HG03378 (cell line): ENCODE results near the gene SPI1.

Experiments used
- ATAC-seq: cut with Tn5 transposase; IDR thresholded peaks from one replicate; pipeline ENCODE4 v1.9.1; 2021; ENCODE audit warnings: mild to moderate bottlenecking, moderate library complexity; ENCODE audit not compliant: unreplicated experiment

The SPI1 gene

GRCh38 chr11:47360341-47360740 is 18.0 kb downstream of the SPI1 start:
- ATAC-seq: no peak

GRCh38 chr11:47359586-47359985 is 18.8 kb downstream of the SPI1 start:
- no peak for ATAC-seq

DNA sequence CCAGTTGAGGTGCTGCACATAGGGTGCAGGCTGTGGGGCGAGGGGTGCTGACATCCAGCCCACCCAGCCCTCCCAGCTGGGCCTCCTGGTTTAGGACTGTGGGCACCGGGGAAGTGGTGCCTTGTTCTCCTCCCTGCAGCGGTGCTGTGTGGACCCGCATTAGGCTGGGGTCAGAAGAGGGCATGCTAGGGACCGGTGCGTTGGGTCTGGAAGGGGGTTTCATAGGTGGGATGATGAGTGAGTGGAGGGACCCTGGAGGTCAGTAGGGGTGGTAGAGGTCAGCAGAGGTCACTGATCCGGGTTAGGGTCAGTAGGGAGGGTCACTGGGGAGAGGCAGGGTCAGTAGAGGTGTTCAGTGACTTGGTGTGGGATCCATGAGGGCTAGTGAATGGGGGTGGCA is 19.2 kb downstream of the SPI1 start:
- ATAC-seq: no peak

DNA sequence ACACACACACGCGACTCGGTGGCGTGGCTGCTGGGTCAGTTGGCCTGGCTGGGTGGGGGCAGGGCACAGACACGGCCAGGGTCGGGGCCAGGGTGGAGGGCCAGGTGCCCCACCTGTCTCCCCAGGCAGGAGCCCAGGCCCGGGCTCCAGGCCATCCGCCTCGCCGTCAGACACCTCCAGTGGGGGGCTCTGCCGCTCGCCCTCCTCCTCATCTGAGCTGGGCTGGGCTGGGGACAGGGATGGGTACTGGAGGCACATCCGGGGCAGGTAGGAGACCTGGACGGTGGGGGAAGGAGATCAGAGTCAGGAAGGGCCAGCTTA is 19.7 kb downstream of the SPI1 start:
- ATAC-seq: no peak

DNA sequence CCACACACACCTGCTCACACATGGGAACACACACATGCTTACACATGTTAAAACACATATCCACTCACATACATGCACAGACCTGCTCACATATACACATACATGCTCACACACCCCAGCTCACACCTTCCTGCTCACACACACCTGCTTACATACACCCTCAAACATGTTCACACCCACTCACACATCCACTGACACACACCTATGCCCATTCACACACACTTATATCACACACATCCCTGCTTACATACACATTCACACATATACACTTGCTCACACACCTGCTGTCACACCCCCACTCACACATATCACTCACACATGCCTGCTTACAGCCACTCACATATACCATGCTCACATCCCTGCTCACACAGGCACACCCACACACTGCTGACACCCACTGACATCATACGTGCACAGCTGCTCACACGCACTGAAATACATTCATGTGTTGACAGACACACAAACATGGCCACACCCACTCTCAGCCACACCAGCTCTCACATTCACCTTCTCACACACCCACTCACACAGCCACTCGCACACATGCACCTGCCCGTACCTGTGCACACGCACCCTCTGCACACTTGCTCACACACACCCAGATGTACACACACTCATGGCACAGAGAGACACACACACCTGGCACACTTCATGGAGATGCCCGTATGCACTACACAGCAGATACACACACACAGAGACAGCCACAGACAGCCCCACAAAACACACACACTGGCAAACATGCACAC is 20.2 kb downstream of the SPI1 start:
- ATAC-seq: no peak

DNA sequence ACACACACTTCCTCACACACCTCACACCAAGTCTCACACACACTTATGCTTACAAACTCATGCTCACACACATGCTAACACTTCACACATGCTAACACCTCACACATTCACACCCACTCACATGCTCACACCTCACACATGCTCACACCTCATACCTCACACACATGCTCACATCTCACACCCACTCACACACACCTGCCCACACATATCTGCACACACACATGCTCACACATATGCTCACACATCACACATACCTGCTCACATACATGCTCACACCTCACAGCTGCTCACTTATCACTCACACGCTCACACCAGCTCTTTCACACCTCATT is 21.4 kb downstream of the SPI1 start:
- ATAC-seq: no peak

GRCh38 chr11:47356129-47356997 is 22.0 kb downstream of the SPI1 start:
- ATAC-seq: no peak

DNA sequence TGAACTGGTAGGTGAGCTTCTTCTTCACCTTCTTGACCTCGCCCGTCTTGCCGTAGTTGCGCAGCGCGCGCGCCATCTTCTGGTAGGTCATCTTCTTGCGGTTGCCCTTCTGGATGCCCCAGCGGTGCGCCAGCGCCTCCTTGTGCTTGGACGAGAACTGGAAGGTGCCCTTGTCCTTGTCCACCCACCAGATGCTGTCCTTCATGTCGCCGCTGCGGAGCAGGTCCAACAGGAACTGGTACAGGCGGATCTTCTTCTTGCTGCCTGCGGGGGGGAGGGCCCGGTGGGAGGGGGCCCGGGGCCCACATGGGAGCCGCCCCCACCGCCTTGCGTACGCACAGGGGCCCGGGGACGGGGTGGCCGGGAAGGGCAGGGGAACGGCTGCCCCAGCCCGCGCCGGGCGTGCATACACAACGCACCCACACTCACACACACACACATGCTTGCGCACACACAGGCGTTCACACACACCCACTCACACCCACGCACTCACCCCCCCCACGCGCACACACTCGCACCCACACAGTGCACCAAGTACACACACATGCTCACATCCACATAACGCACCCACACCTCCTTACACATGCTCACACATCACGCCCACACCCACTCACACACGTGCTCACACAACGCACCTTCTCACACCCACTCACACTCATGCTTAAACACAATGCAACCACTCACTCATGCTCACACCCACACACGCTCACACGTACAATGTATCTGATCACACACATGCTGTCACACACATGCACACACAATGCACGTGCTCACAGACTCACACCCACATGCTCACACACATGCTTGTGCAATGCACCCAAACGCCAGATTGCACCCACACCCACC is 22.8 kb downstream of the SPI1 start:
- no peak for ATAC-seq

- no peak for ATAC-seq
Measured at GRCh38 chr11:47354913-47355282, 23.4 kb downstream of the SPI1 start.

GRCh38 chr11:47353978-47354774 is 24.2 kb downstream of the SPI1 start:
- ATAC-seq: no peak

- no peak for ATAC-seq
Measured at GRCh38 chr11:47352556-47352955, 25.8 kb downstream of the SPI1 start, which contains the start of gene MYBPC3. Gene MYBPC3, minus strand, starts transcription at chr11:47352702. Its CDS starts 55 bp downstream, at chr11:47352647.

- ATAC-seq: no peak
Measured at GRCh38 chr11:47351156-47352126, 26.9 kb downstream of the SPI1 start.

GRCh38 chr11:47350315-47350714 is 28.0 kb downstream of the SPI1 start:
- ATAC-seq: no peak

- ATAC-seq: no peak
Measured at GRCh38 chr11:47349521-47350095, 28.7 kb downstream of the SPI1 start.

DNA sequence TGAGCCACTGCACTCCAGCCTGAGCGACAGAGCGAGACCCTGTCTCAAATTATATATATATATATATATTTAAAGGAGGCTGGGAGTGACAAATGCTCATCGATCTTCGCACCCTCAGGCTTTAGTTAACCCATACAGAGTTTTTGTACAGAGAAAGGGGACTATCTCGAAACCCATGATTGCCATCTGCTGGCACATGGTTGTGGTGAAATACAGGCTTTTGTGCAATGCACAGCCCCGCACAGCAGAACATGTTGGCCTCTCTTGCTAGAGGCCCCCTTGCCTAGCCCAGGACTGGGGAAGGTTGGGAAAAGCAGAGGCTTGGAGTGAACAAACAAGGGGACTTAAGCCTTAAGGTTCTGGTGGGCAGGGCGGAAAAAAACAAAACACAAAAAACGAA is 29.5 kb downstream of the SPI1 start:
- ATAC-seq: no peak

DNA sequence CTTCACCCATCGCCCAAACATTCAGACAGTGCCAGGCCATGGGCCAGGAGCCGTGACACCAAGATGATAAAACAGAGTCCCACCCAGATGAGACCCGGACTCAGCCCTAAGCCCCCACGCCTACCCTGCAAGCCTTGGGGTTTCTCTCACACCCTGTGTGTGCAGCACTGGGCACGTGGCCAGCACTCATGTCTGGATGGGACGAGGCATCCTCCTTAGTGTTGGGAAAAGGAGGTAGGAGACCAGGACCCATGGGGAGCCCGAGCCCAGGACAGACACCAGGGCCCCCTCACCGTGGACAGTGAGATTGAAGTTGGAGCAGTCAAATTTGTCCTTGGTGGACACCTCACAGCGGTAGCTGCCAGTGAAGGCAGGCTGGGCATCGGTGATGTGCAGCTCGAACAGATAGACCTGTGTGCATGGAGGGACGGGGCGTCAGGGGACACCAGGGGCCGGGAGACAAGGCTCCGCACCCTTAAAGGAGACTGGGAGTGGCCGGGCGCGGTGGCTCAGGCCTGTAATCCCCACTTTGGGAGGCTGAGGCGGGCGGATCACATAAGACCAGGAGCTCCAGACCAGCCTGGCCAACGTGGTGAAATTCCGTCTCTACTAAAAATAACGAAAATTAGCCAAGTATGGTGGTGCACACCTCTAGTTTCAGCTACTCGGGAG is 30.1 kb downstream of the SPI1 start:
- no peak for ATAC-seq

DNA sequence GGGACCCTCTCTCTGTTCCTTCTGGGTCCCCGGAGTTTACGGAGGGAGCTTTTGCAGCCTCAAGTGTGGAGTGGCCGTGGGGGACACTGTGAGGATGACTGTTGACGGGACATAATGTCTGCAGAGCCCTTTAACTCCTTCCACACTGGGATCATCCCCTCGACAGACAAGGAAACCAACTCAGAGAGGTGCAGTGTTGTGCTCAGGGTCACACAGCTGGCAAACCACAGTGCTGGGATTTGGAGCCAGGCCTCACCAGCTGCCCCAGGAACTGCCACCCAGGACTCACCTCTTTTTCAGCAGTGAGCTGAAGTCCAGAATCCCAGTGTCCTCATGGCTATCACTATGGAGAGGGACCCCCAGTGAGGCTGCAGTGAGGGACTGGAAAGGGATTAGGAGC is 31.2 kb downstream of the SPI1 start:
- no peak for ATAC-seq

DNA sequence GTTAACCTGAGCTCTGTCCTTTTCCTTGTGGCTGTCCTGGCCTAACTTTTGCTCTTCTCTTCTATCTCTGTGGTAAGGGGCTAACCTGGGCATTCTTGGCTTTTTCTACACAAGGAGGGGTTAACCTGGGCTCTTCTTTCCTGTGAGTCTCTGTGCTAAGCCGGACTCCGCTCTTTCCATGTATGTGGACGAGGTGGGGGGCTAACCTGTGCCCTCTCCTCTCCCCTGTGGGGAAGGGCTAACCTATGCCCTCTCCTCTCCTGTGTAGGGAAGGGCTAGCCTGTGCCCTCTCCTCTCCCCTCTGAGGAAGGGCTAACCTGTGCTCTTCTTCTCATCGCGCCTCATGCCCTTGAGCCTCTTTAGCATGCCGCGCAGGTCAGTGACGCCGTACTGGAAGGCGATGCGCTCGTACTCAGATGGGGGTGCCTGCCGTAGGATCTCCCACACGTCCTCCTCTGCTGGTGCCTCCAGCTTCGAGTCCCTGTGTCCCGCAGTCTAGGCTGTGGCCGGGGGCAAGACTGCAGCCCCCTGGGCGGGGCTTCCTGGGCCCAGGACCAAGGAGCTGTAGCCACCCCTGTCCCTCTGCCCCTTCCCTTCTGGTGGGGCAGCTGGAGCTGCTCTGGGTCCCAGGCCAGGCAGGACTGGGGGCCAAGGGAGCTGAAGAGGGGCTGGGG is 32.3 kb downstream of the SPI1 start:
- no peak for ATAC-seq
